Nephron progenitor cell (in vitro differentiated cells): ENCODE results near the gene CDKAL1.
A peak's percentile ranks its signal among the peaks of the same experiment; 100 is the strongest.

ENCODE experiments used
- DNase-seq: peaks from one replicate; pipeline ENCODE4 v3.0.0; 2021
- H3K27ac Mint-ChIP-seq: 2 replicates; pipeline ENCODE4 v1.8.0; 2021; ENCODE audit warnings: mild to moderate bottlenecking, moderate library complexity, mixed read lengths
- H3K27me3 Mint-ChIP-seq: 2 replicates; pipeline ENCODE4 v1.8.0; 2021; ENCODE audit warnings: mild to moderate bottlenecking, low read depth, mixed read lengths; ENCODE audit not compliant: poor library complexity
- H3K36me3 Mint-ChIP-seq: 2 replicates; pipeline ENCODE4 v1.8.0; 2021; ENCODE audit warnings: low read depth, mixed read lengths
- H3K4me1 Mint-ChIP-seq: 2 replicates; pipeline ENCODE4 v1.8.0; 2021; ENCODE audit warnings: mixed read lengths
- H3K4me3 Mint-ChIP-seq: 2 replicates; pipeline ENCODE4 v1.8.0; 2021; ENCODE audit warnings: mild to moderate bottlenecking, moderate library complexity, mixed read lengths
- H3K9me3 Mint-ChIP-seq: 2 replicates; pipeline ENCODE4 v1.8.0; 2021; ENCODE audit warnings: mild to moderate bottlenecking, moderate library complexity, mixed read lengths
- TF ChIP-seq, protein P1 (sequence below): fragments of 200-600 bp; sonication (generic); IDR thresholded peaks from 2 replicates; pipeline ENCODE4 v1.5.0; 2021; ENCODE audit warnings: antibody characterized with exemption

The CDKAL1 gene

DNA sequence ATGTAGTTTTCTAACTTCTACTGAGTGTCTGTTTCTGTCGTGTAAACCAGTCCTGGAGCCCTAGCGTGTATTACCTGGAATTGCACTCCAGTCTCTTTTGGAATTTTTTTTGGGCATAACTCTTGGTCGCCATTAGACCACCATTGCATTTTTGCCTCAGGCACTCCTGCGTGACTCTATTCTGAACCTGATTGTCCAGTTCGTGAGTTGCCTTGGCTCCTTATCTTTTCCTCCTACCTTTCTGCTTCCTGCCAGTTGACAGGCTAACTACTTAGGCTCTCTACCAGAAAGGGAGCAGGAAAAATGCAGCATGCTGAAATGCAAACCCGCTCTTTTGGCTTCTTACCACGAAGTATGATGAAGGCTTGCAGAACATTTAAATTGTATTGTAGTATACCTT, 568.4 kb downstream of the CDKAL1 start:
- DNase-seq, result no peak
- Mint-ChIP-seq H3K9me3 (peaks cover 3% of the 10 kb centered on the region), H3K36me3 (peaks cover 4% of the 10 kb centered on the region), H3K4me1 (peaks cover 42% of the 10 kb centered on the region), H3K27me3 (no peaks in the 10 kb centered on the region), H3K27ac (no peak overlapping the region), H3K4me3 (no peak overlapping the region)
- TF ChIP-seq, protein P1, sequence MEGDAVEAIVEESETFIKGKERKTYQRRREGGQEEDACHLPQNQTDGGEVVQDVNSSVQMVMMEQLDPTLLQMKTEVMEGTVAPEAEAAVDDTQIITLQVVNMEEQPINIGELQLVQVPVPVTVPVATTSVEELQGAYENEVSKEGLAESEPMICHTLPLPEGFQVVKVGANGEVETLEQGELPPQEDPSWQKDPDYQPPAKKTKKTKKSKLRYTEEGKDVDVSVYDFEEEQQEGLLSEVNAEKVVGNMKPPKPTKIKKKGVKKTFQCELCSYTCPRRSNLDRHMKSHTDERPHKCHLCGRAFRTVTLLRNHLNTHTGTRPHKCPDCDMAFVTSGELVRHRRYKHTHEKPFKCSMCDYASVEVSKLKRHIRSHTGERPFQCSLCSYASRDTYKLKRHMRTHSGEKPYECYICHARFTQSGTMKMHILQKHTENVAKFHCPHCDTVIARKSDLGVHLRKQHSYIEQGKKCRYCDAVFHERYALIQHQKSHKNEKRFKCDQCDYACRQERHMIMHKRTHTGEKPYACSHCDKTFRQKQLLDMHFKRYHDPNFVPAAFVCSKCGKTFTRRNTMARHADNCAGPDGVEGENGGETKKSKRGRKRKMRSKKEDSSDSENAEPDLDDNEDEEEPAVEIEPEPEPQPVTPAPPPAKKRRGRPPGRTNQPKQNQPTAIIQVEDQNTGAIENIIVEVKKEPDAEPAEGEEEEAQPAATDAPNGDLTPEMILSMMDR, result no peak

- DNase-seq, result no peak
- H3K36me3 Mint-ChIP-seq, result peaks cover 4% of the 10 kb centered on the region
- TF ChIP-seq, protein P1, result no peak
- peaks cover 3% of the 10 kb centered on the region for H3K9me3 Mint-ChIP-seq
- H3K4me1 Mint-ChIP-seq, result peaks cover 32% of the 10 kb centered on the region
- H3K27ac Mint-ChIP-seq, result no peak overlapping the region
- H3K4me3 Mint-ChIP-seq, result no peak overlapping the region
- no peaks in the 10 kb centered on the region for H3K27me3 Mint-ChIP-seq
These were observed 569.5 kb downstream of the CDKAL1 start for GRCh38 chr6:21103626-21104224.

DNA sequence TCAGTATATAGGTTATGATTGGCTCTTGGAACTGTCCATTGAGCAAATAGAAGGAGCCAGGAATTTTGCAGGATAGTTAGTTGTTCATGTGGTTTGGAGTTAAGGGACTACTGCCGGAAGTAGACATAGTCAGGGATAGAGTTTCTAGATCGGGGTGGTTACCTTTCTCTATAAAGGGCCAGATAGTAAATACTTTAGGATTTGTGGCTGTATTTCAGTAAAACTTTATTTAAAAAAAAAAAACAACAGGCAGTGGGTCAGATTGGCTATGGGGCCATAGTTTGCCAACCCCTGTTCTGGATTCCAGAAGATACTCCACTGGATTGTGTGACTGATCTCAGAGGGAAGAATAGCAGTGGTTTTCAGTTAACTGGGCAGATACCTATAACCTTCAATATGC, 570.0 kb downstream of the CDKAL1 start:
- Mint-ChIP-seq H3K27me3 (no peaks in the 10 kb centered on the region), H3K36me3 (peaks cover 4% of the 10 kb centered on the region), H3K4me1 (peaks cover 34% of the 10 kb centered on the region), H3K9me3 (peaks cover 3% of the 10 kb centered on the region), H3K27ac (no peak overlapping the region), H3K4me3 (no peak overlapping the region)
- no peak for DNase-seq
- TF ChIP-seq, protein P1, result no peak

DNA sequence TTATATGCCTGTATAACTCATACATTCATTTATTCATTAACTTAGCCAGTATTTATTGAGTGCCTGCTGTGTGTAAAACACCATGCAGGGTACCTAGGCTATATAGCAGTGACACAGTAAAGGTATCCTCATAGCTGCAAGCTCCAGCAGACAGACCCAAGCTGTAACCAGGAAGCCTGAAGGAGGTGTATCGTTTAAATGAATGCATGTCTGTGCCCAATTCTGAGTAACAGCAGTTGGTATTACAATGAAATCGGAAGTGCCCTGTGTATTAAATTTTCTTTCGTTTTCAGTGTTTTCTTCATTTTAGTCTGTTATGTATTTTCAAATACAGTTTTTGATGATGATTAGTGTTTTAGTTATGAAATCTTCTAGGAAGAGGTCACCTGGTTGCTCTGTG, 573.5 kb downstream of the CDKAL1 start:
- TF ChIP-seq, protein P1, result no peak
- DNase-seq, result no peak
- Mint-ChIP-seq H3K9me3 (peaks cover 3% of the 10 kb centered on the region), H3K36me3 (peaks cover 4% of the 10 kb centered on the region), H3K4me3 (no peak overlapping the region), H3K27ac (no peak overlapping the region), H3K4me1 (peaks cover 46% of the 10 kb centered on the region), H3K27me3 (no peaks in the 10 kb centered on the region)

GRCh38 chr6:21109391-21110178, 575.3 kb downstream of the CDKAL1 start:
- peaks cover 3% of the 10 kb centered on the region for H3K9me3 Mint-ChIP-seq
- peak overlapping the region; percentile 65 for H3K27ac Mint-ChIP-seq
- TF ChIP-seq, protein P1, result no peak
- H3K27me3 Mint-ChIP-seq, result no peaks in the 10 kb centered on the region
- H3K4me1 Mint-ChIP-seq, result peaks cover 48% of the 10 kb centered on the region
- DNase-seq, result no peak
- no peak overlapping the region for H3K4me3 Mint-ChIP-seq
- peaks cover 4% of the 10 kb centered on the region for H3K36me3 Mint-ChIP-seq
